SHP77 (cell line): ENCODE measurements around the gene RTTN.

Source experiments
- DNase-seq, 2 experiments: peaks; one replicate each; lab custom pipeline; 2025; lab: John Stamatoyannopoulos, UW

Gene RTTN

GRCh38 chr18:70082430-70082829 lies 123.1 kb downstream of the RTTN start:
- no peak for DNase-seq

DNA sequence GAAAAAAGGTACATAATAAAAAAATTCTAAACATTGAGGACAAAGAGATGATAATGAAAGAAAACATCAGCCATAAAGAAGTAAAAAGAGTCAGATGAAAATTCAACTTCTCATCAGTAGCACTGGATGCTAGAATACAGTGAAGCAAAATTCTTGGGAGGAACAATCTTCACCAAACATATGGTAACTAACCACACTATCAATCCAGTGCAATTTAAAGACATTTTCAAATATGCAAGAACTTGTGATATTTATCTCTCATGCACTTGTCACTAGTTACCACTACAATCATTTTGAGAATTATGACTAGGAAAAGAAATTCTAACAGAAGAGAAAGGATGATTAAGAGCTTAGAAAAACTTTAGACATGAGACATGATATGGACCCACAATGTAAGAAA lies 127.4 kb downstream of the RTTN start:
- DNase-seq = no peak

GRCh38 chr18:70075906-70076305 lies 129.6 kb downstream of the RTTN start:
- no peak for DNase-seq

DNA sequence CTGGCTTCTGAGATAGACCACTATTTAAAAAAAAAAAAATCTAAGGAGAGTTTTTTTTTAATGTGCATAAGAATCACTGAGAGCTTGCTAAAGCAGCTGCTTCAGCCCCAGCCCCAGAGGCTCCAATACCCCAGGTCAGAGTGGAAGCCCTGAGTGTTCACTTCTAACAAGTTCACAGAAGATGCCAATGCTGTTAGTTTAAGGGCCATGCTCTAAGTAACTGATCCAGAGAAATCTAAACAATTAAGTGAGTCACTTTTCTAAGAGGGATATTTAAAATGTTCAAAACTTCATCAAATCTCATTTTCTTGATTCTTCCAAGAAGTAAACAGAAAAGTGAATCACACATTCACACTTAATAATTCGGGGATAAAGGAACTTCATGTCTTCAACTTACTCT lies 131.4 kb downstream of the RTTN start:
- no peak for DNase-seq

- DNase-seq = no peak
Measured at GRCh38 chr18:70073432-70073831, 132.1 kb downstream of the RTTN start.

GRCh38 chr18:70072678-70073077 lies 132.8 kb downstream of the RTTN start:
- peak; percentile 8 to 52 for DNase-seq

- no peak for DNase-seq
Measured at GRCh38 chr18:70069965-70070364, 135.5 kb downstream of the RTTN start.

GRCh38 chr18:70069382-70069781 lies 136.1 kb downstream of the RTTN start:
- DNase-seq = no peak

DNA sequence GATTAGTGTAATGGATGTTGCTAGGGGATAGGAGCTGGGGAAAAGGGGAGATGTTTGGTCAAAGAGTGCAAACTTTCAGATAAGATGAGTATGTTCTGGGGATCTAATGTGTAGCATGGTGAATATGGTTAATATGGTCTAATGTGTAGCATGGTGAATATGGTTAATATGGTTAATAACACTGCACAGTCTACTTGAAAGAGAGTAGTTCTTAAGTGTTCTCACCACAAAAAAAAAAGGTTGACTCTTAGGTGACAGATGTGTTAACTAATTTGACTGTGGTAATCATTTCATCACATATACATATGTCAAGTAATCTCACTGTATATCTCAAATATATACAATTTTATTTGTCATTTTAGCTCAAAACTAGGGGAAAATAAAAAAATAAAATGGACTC lies 136.5 kb downstream of the RTTN start:
- DNase-seq = no peak

GRCh38 chr18:70059684-70060083 lies 145.8 kb downstream of the RTTN start:
- no peak for DNase-seq

DNA sequence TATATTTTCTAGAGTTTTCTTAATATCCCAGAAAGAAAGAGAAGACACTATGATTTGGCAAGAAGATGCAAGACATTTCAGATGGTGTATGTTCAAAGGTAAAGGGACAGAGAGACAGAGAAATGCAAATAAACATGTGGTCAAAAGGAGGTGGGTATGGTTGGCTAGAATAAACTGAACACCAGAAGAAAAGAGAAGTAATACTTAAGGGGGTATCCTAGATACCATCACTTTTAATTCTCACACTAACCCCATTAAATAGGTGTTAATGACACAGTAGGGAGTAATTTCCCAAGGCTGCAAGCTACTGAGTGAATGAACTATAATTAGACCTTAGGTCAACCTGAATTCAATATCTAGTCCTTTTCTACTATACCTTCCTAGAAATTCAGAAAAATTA lies 146.6 kb downstream of the RTTN start:
- DNase-seq = no peak

DNA sequence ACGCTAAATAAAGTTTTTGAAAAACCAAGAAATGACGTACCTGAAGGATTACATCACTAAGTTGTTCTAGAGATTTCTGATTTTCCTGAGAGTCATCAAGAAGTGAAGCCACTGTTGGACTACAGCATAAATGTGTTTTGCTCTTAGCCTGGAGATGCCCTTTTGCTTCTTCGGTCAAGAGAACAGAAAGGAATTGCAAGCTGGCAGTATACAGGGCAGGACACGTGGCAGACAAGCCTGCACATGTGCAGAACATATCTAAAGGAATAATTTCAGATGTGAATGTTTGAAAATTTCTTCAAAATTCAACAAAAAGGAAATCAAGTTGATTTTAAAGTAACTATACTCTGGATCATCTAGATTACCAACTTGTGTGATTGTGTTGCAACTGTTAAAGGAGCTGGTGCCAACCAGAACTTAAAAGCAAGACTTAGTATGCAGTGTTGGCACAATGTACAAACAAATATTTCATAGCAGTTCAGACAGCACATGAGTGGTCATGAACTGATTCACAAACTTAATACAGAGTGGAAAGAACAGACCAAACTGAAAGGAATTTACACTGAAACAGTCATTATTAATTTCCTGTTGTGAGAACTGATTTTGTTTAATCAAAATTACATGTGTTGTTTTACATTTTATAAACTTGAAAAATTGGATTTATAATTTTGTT lies 157.4 kb downstream of the RTTN start:
- no peak for DNase-seq

- DNase-seq = no peak
Measured at GRCh38 chr18:70046796-70047195, 158.7 kb downstream of the RTTN start.

GRCh38 chr18:70046207-70046606 lies 159.3 kb downstream of the RTTN start:
- DNase-seq = no peak

DNA sequence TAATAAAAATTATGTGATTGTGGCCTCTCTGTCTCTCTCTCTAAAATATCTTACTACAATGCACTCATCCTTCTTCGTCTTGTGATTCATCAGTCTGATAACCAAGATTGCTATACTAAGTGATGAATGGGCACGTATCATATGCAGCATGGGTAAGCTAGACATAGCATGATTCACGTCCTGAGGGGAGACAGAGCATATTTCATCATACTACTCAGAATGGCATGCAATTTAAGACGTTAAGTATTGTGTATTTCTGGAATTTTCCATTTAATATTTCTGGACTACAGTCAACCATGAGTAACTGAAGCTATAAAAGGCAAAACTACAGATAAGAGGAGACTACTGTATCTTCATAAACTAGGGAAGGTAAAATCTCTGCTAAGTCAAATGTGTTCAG lies 160.9 kb downstream of the RTTN start:
- DNase-seq = no peak

DNA sequence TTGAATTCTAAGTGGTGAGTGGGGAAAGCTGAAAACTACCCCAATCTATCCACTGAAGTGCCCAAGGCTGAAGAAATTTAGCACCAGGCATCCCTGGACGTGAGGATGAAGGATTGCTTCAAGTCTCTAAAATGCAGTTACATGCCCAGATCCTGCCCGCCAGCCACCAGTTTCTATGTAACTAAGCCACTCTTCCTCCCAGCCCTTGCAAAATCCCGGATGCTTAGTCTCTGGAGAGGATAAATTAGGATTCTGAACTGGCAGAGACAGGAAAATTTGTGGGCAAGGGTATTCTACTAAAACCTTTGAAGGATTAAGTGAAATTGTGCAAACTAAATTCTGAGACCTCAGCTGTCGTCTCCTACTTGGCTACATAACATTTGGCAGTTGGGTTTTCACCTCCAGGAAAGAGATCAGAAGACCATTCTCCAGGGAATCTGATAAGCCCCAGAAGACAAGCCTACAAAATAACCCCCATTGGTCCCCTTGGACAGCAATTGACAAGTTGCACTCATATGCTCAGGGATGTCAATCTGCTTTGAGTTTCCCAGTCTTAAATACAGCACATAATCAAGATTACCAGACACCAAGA lies 163.9 kb downstream of the RTTN start:
- DNase-seq = no peak

DNA sequence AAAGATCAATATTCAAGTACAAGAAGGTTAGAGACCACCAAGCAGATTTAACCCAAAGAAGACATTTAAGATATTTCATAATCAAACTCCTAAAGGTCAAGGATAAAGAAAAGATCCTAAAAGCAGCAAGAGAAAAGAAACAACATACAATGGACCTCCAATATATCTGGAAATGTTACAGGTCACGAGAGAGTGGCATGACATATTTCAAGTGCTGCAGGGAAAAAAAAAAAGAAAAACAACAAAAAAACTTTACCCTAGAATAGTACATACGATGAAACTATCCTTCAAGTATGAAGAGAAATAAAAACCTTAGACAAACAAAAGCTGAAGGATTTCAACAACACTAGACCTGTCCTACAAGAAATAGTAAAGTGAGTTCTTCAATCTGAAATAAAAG lies 166.3 kb downstream of the RTTN start:
- DNase-seq = no peak

DNA sequence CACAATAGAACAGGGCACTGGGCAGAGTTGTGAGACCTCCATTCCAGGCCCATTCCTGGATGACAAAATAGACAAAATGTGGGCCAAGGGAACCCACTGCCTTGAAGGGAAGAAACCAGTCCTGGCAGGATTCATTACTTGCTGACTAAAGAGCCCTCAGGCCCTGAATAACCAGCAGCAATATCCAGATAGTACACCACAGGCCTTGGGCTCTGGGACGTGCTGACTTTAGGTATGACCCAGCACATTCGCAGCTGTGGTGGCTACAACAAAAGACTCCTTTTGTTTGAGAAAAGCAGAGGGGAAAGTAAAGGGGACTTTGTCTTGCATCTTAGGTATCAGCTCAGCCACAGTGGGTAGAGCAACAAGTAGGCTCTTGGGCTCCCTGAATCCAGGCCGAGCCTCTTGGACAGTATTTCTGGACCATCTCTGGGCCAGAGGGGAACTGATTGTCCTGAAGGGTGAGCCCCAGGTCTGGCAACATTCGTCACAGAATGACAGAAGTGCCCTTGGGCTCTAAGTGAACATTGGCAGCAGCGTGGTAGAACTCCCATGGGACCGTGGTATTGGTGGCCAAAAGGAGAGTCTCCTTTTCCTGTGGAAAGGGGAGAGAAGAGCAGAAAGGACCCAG lies 167.9 kb downstream of the RTTN start:
- no peak for DNase-seq

DNA sequence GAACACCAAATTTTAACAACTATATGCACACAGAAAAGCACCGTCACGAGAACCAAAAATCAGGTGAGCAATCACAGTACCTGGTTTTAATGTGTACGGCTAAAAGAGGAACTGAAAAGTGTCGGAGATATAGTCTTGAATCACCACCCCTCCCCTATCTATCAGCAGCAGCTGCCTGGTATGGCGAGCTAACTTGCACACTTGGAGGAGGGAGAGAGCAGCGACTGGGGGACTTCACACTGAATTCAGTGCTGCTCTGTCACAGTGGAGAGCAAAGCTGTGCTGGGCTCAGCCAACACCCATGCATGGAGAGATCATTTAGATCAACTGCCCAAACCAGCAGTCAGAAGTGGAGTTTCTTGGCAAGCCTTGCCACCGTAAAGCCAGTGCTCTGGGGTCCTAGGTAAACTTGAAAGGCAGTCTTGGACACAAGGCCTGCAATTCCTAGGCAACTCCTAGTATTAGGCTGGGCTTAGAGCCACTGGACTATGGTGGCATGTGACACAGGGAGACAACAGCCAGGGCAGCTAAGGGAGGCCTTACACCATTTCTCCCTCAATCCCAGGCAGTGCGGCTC lies 168.6 kb downstream of the RTTN start:
- DNase-seq = no peak

DNA sequence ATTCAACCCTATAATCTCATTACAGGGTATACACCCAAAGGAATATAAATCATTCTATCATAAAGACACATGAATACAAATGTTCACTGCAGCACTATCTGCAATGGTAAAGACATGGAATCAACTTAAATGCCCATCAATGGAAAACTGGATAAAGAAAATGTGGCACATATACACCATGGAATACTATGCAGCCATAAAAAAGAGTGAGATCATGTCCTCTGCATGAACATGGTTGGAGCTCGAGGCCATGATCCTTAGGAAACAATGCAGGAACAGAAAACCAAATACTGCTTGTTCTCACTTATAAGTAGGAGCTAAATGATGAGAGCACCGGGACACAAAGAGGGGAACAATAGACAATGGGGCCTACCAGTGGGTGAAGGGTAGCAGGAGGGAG lies 169.3 kb downstream of the RTTN start:
- no peak for DNase-seq

- no peak for DNase-seq
Measured at GRCh38 chr18:70031221-70031620, 174.3 kb downstream of the RTTN start.

DNA sequence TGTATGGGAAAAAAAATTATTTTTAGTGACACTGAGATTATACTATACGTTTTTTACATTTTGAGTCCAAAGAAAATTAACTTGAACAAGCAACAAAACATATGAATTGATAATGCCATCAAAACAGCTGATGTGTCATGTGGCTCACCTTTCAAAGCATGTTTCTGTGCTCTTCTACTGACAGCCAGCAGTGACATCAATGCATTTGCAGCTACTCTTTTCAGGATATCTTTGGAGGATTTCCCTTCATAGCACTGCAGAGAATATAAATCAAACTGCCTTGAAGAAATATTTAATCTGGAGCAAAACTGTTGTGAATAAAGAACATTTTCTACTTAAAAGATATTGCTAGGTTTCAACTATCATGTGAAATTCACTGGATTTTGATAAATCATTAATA lies 174.8 kb downstream of the RTTN start:
- no peak for DNase-seq

DNA sequence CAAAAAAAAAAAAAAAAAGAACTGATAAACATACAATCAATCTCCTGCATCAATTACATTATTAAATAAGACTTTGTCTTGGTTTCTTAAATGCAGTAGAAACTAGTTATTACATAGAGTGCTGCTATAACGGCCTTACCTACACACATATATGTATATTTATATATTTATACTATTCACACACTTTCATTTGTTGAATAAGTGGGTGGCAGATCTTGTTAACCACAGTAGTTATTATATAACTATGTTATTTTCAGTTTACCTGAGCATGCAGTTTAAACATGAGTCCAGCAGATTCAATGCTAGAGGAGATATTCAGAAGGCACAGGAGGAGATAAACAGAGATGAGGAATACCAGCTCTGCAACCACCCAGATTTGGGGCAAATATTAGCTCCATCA lies 176.3 kb downstream of the RTTN start:
- DNase-seq = no peak
